NCI-H510A treated with DMSO at 0.1 percent for 48 hours (cell line): ENCODE measurements around the gene SYTL3.
"Not testable (repeated sequence)": the region's sequence is repeated elsewhere in the genome, so short reads cannot be mapped to it uniquely, and the experiment has no call there.

Source experiments
- DNase-seq: peaks from one replicate; lab custom pipeline; 2025; lab: John Stamatoyannopoulos, UW

SYTL3 gene

DNA sequence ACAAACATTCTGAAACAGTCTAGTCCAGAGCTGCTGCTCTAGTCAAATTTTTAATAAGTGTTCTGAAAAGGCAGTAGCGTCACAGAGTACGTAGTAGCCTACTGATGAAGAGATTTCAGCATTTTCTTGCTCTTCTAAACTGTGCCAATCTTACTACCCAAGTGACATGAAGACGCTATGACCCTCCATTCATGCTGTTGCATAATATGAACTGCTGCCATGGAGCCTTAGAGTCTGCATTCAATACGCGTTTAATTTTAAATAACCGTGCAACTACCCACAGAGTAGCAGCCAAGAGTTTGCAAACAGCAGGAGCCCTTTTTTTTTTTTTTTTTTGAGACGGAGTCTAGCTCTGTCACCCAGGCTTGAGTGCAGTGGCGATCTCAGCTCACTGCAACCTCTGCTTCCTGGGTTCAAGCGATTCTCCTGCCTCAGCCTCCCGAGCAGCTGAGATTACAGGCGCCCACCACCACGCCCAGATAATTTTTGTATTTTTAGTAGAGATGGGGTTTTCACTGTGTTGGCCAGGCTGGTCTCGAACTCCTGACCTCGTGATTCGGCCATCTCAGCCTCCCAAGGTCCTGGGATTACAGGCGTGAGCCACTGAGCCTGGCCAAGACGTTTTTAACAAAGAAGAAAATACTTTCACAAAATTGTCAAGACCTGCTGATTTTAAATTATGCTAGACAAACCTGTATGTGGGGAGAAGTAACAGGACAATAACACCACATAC lies 125.0 kb downstream of the SYTL3 start:
- DNase-seq: no peak

GRCh38 chr6:158775832-158776231 lies 126.0 kb downstream of the SYTL3 start:
- DNase-seq: no peak

DNA sequence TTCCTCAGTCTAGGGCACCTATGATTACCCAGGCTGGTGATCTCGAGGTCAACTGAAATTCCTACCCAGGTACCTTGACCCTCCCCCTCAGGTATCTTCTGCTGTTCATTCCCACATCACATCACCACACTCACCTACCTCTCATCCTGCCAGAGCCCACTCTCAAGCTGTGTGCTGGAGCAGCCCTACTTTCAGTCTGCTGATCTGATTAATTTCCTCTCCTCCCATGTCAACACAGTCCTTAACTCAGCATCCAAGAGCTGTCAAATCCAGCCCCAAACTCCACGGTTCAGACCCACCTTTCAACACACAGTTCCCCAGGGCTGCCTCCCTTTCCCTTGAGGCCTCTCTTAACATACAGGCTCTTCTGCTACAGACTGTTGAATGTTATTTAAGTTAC lies 126.9 kb downstream of the SYTL3 start:
- no peak for DNase-seq

GRCh38 chr6:158777510-158777909 lies 127.7 kb downstream of the SYTL3 start:
- no peak for DNase-seq

DNA sequence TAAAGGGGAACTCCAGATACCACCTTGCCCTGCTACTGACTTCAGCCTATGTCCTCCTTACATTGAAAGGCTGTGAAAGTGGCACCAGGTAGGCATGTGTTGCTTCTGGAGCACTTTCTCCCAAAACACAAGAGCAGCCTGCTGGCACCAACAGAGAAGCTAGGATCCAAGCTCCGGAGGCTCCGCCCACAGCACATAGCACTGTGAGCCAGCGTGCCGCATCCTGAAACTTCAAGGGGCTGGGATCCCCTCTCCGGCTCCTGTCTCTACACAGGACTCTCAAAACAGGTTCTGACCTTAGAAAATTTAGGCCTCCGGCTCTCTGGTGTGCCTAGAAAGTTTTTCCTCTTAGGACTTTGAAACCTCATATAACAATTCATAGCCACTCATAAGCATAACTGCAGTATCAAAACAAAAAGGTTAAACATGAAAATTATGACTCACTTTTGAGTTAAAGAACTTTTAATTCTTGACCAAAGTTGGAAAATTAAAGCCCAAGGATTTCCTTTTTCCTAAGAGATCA lies 128.2 kb downstream of the SYTL3 start:
- DNase-seq: no peak

DNA sequence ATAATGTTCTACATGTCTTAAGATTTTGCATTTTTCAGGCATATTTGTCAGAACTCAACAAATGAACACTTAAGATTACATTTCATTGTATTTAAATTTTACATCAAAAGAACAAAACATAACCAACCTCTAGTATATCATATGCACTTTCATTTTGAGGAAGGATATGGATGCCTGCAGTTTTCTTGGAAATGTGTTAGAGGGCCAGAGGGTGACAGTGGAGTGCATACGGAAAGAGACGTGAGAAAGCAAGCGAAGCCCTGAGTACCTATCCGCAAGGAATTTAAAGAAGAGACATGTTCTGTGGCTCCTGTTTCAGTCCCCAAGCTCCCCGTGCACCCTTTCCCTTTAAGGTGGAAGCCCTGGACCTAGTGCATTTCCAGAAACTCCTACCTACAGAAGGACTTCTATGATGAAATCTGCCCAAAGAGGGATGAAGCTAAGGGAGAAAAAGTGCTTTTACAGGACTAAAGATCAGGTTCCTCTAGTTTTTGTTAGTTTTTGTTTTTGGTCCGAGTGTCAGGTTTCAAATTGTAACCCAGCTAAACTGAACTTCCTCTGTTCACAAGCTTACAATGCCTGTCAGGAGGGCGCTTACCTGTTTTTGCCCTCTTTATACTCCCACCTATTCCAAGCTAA lies 130.5 kb downstream of the SYTL3 start:
- DNase-seq: no peak

DNA sequence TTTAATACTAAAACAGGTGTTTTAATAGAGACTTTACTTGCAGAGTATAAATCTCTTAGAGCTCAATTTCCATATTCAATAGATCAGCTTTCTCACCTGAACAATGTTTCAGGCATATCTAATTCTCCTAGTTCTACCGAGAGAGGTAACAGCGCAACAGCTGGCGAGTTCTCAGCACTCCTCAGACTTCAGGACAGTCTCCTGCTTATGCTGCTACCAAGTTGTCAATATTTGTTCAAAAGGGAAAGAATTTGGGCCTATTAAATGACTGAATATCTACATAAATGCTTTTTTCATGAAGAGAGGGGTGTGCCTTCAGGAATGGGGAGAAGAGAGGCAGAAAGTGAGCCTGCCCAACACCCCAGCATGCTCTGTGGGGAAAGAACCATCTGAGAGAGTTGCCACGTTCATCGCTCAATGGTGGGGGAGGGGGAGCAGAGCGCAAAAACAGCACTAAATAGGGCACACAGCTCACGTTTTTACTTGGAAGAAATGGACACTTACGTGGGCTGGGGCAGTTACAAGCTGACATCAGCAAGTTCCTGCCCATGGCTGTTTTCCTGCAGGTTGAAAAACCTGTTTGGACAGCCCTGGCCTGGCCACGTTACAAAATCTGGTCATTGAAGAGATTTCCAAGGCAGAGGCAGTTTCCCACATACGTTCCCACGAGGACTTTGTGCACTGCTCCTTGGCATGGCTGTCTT lies 131.3 kb downstream of the SYTL3 start:
- DNase-seq: no peak

GRCh38 chr6:158781692-158782373 lies 132.0 kb downstream of the SYTL3 start:
- DNase-seq: no peak

DNA sequence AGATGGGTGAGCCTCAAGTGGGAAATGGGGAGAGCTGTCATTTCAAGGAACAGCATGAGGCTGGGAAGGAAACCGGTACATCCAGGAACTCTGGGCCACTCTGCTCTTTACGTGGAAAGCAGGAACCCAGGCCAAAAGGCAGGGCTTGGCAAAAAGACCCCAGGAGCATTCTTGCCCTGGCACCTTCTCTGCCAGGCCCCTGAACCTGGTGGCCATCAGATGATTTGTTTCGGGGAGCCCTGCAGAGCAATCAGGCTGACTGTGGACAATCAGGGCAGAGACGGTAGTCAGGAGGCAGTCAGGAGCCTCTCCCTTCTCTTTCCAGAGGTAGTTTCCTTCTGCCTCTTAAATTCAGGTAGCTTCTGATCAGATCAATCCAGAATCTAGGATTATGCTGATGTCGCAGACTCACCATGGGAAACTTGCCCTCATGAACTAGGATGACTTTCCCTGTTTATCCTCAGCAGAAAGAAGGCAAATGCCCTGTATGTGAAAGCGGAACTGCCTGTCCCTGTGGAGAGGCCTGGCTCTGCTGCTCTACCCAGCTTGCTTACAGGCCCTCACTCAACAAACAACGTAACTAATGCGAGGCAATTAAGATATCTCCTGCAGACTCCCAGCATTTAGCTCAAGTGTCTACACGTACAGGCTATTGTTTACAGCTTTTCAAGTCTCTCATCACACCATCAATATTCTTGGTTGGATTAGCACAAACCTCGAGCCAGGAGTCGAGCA lies 132.7 kb downstream of the SYTL3 start:
- no peak for DNase-seq

DNA sequence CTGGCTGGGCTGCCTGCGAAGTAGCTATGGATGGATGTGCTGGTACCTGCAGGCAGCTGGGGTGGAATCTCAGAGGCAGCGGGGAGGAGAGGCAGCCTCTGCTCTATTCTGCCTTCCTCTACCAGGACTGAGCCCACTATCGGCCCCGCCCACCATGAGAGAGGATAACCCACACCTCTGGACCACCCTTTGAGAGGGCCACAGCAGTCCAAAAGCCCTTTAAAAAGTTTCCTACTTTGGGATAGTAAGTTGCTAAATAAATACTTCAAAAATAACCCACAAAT lies 133.3 kb downstream of the SYTL3 start:
- DNase-seq: no peak

GRCh38 chr6:158783851-158784250 lies 134.0 kb downstream of the SYTL3 start:
- DNase-seq: no peak

DNA sequence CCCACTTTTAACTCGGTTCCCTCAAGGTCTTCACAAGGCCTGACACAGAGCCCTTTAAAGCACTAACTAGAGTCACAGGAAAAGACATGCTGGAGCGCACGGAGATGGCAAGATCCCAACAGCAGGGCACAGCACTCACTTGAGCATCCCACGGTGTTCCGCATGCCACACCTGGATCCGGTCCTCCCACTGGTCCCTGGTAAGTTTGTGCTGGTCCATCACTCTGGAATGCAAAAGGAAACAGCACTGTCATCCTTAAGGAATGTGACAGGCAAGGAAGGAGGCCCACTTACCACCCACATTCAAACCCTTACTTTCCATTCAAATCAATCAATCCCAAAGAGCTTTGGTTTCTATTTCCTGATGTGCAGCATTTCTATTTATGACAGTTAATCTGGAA lies 134.7 kb downstream of the SYTL3 start:
- DNase-seq: no peak

GRCh38 chr6:158785036-158785435 lies 135.2 kb downstream of the SYTL3 start:
- DNase-seq: no peak

DNA sequence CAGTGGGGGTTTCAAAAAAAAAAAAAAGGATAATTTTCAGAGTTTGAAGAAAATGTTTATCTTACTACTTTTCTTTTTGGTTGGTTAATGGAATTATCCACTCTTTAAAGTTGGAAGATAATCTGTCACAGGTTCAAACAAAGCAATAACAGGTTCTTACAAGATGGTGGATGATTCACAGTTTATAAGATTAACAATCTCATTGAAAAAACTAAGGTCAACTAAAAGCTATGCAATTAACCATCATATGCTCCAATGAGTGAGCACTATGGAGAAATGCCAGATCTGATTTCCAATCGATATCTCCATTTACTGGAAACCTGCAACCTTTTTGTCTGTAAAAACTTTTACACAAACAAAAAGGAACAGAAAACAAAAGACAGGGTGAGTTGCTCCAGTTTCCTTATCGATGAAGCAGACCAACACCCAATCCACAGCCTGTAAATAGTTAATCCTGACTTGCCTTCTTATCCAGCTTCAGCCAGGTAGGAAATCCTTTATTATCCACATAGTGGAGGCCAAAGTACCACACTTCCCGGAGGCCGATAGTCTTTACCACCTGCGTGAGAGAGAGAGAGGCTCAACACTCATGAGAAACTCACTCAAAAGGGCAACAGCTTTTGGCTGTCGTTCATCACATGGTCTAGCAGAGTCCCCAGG lies 136.9 kb downstream of the SYTL3 start:
- DNase-seq: no peak

GRCh38 chr6:158787395-158787794 lies 137.5 kb downstream of the SYTL3 start:
- DNase-seq: no peak

DNA sequence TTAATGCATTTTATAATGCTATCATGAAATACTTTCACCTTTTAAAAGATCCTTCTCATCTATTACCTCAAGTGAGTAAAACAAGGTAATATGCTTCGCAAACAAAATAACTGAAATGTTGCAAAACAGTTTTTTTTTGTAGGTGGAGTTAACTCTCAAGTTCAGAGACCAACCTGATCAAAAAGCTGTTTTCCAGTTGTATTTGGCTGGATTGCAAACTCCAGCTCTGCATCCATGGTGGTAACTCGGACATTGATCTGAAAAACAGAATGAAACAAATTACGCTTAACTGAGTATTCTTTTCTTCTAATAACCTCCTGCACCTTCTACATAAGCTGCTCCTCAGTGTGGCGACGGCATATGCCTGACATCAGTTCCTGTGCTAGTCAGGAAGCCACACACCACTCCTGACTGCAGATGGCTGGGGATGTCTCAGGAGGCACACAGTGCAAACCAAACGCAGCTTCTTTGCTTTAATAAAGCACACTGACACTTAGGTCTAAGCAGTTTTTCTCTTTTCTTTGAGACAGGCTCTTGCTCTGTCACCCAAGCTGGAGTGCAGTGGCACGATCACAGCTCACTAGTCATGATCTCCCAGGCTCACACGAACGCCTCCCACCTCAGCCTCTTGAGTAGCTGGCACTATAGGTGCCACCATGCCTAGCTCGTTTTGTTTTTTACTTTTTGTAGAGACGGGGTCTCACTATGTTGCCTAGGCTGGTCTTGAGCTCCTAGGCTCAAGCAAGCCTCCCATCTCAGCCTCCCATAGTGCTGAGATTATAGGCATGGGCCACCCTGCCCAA lies 139.5 kb downstream of the SYTL3 start:
- no peak for DNase-seq

GRCh38 chr6:158791274-158791855 lies 141.5 kb downstream of the SYTL3 start:
- DNase-seq: no peak

DNA sequence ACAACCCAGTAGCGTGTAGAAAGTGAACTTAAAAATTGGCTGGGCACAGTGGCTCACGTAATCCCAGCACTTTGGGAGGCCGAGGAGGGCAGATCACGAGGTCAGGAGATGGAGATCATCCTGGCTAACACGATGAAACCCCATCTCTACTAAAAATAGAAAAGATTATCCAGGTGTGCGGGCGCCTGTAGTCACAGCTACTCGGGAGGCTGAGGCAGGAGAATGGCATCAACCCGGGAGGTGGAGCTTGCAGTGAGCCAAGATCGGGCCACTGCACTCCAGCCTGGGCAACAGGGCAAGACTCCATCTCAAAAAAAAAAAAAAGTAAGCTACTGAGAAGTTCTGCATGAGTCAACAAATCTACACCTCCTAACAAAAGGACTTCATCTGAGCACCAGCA lies 142.7 kb downstream of the SYTL3 start:
- not testable (repeated sequence) for DNase-seq

GRCh38 chr6:158793432-158793831 lies 143.6 kb downstream of the SYTL3 start:
- no peak for DNase-seq

DNA sequence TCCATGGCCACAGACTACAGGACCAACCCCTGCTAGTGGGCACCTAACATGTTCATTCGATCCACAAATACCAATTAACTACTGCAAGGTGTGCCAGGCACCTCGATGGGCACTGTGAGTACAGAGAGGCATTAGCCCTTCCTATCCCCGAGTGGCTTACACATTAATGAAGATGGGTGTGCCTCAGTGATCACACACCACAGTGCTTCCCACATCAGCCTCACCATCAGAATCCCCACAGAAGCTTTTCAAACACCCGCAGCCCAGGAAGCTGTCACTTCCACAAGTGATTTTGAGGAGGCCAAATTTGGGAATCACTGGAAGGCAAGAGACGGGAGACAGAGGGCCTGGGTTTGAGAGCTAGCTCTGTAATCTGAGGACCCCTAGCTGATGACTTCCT lies 145.7 kb downstream of the SYTL3 start:
- DNase-seq: no peak
